Right renal pelvis (tissue), 4 donors: ENCODE measurements around the gene MBD3L1. TPM values are rescaled to one million over a fixed set of nuclear protein-coding genes. Genes with fewer than 3 reads are reported as not detected.

Experiments
- DNase-seq, 4 donors: peaks; one replicate each; pipeline ENCODE4 v3.0.0-alpha.2; 2013; ENCODE audit warnings: low read depth in 4 of 4, low spot score in 3 of 4, missing footprints in 1 of 4
- polyA plus RNA-seq, 4 donors: library from polyadenylated mRNA; unstranded; fragments of 120-200 nt; gene quantifications; one replicate each; pipeline ENCODE4 v1.2.1, GENCODE V29; 2013; ENCODE audit not compliant: insufficient read length in 4 of 4

MBD3L1 gene
- not detected for polyA plus RNA-seq

DNA sequence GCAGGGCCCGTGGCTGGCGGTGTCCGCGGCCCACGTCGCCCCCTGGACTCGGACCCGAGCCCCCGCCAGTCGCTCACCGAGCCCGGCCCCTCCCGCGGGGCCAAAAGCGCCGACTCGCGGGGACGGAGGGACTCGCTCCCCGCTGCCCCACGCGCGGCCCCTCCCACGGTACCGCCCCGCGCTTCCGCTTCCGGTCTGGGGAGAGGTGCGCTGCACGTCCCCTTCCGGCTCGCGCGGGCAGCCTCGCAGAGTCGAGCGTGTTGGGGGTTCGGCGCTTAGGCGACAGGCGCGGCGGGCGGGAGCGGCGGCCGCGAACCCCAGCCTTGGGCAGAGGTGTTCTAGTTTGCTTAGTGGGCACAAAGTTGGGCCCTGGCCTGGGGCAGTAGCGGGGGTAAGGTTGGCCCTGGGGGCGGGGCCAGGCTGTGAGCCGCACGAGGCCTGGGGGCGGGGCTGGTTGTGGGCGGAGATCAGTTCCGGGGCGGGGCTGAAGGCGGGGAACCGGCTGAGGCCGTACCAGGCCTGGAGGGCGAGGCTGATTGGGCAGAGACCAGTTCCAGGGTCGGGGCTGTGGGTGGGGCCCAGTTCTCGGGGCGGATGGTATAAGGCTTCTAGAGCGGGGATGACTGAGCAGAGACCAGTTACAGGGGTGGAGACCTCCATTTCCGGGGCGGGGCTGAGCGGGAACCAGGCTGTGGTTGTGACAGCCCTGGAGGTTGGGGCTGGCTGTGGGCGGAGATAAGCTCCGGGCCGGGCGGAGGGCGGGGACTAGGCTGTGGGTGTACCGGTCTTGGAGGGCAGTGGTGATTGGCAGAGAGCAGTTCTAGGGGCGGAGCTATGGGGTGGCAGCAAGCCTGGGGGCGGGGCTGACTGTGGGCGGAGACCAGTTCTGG, at the start of gene MBD3L1, which contains the start of gene ZNF558:
MBD3L1 (plus strand) TSS at position 246 of the 890 bp plus-strand sequence. CDS start 10,302 bp downstream, outside the sequence.
ZNF558 (minus strand) TSS at position 173 of the 890 bp plus-strand sequence. CDS start 9,645 bp downstream, outside the sequence.
- peak; percentile 89 to 93 (median 90) for DNase-seq

DNA sequence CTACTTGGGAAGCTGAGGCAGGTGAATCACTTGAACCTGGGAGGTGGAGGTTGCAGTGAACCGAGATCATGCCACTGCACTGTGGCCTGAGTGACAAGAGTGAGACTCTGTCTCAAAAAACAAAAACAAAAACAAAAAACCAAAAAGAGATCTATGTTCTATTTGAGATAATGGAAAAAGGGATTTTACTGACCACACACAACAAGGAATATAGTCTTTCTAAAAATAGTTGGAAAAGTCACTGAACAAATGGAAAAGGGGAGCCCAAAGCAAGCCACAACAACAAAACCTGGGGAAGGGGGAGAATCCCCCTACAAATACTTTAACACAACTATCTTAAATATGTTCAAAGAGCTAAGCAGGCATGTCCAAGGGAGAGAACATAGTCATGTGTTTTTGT, 37.4 kb upstream of the MBD3L1 start:
- no peak for DNase-seq

DNA sequence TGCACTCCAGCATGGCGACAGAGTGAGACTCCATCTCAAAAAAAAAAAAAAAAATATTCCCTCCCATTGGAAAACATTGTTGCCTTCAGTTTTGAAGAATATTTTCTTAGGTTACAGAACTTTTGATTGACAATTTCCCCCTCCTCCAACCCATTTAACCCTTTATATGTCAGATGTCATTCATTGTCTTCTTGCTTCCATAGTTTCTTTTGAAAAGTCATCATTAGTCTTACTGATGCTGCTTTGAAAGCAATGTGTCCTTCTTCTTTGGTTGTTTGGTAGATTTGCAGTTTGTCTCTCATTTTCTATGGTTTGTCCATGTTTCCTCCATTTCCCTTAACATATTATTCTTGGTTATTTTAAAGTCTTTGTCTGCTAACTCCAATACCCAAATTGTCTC, 25.5 kb upstream of the MBD3L1 start:
- DNase-seq = no peak

DNA sequence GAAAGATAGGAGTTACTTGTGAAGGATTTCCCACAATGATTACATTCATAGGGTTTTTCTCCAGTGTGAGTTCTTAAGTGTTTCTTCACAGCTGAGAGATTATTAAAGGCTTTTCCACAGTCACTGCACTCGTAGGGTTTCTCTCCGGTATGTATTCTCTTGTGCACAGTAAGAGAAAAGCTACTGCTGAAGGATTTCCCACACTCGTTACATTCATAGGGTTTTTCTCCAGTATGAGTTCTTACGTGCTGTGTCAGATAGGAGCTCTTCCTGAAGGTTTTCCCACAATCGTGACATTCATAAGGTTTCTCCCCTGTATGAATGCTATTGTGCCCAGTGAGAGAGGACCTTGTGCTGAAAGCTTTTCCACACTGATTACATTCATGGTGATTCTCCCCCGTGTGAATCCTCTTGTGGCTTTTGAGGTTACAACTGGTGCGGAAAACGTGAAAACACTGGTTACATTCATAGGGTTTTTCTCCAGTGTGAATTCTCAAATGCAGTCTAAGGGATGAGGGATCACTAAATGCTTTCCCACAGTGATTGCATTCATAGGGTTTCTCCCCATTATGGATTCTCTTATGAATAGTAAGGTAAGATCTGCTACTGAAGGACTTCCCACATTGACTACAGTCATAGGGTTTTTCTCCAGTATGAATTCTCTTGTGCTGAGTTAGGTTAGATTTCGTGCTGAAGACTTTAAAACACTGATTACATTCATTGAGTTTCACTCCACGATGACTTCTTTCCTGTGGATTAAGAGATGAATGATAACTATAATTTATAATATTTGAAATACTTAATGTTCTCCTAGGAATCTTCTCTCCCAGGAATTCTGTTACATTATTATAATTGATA, 20.6 kb upstream of the MBD3L1 start:
- DNase-seq = no peak

DNA sequence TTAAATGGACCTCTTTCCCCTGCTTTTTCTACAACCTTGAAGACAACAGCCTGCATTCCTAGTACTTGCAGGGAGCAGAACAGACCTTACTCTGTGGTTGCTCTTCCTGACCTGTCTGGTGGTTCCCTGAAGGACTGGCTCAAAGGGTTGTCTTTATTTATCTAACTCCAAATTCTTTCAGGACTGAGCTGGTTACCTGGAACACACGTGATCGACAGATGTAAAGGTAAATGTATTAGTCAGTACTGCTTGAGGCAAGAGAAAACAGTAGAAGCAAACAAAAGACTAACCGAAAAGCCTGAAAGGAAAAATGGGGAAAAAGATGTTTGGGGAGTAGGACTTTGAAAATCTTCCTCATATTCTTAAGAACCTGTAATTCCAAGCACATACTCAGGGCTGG, 18.0 kb upstream of the MBD3L1 start:
- DNase-seq = no peak

DNA sequence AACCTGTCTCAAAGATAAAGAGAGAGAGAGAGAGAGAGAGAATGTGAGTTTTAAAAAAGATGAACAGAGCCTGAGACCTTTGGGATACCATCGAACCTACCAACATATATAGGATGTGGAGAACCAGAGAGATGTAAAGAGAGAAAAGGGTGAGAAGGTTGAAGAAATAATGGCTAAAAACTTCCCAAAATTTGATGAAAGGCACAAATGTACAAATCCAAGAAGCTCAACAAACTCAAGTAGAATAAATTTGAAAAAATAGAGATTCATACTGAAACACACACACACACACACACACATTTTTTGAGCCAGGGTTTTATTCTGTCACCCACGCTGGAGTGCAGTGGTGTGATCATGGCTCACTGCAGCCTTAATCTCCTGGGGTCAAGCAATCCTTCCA, 16.4 kb upstream of the MBD3L1 start:
- DNase-seq = no peak

DNA sequence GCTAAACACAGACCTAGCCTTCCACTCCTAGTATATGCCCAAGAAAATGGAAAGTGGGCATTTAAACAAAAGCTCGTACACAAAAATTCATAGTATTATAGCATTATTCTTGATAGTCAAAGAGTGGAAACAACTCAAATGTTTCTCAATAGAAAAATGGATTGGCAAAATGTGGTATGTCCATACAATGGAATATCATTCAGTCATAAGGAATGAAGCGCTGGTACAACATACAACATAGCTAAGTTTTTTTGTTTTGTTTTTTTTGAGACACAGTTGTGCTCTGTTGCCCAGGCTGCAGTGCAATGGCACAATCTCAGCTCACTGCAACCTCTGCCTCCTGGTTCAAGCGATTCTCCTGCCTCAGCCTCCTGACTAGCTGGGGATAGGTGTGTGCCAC, 11.9 kb upstream of the MBD3L1 start:
- no peak for DNase-seq

DNA sequence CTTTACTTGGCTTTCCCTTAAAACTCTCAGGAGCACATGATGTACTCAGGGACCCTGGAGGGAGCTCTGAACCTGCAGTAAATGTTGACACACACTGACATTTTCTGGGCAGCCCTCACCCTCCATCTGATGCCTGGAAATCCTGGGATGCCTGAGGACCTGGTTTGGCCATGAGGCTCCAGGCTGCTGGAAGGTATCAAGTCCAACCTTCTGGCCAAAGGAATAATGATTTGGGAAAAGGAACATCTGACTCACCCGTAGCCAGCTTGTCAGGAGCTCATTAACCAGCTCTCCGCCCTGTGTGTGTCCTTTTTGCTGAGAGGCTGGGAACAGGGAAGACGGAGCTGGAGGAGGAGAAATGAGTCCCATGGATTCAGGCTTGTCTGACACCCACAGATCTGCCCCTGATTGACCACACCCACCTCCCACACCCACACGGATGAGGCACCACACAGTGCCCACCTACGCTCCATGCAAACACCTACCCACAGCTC, 10.4 kb upstream of the MBD3L1 start:
- DNase-seq = no peak

DNA sequence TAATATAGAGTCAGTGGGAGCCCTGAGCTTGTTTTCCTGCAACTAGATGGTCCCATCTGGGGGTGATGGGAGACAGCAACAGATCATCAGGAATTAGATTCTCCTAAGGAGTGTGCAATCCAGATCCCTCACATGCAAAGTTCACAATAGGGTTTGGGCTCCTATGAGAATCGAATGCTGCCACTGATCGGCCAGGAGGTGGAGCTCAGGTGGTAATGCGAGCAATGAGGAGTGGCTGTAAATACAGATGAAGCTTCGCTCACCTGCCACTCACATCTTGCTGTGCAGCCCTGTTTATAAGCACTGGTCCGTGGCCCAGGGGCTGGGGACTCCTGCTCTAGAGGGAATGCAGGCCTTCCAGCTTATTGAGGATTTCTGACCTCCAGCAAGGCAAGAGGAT, 5.8 kb upstream of the MBD3L1 start:
- no peak for DNase-seq

DNA sequence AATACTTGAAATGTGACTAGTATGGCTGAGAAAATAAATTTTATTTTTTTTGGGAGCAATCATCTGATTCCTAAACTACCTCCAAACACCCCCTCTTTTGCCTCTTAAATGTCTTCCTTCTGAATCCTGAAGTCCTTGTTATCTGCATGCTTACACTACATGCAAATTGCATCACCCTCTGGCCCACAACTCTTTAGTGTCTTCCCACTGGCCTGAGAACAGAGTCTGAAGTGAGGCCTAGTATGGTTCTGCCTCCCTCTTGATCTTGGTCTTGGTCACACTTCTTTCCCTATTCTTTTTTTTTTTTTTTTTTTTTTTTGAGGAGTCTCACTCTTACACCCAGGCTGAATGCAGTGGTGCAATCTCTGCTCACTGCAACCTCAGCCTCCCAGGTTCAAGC, 4.9 kb upstream of the MBD3L1 start:
- DNase-seq = no peak

DNA sequence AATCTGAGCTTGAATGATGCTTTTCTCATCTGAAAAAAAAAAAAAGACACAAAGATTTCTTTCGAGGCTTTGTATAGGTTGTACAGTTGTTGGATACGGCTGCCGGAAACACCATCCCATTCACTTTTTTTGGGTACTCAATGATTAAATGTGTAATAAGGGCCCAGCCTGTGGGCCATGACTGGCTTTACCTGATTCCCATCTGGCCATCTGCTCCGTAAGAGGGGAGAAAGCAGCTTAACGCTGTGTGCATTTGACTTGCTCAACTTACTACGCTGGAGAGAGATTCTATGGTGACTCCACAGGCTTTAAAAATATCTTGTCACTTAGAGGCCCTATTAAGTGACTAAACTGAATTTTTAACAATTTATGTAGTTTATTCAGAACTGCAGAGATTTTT, 804 bp upstream of the MBD3L1 start:
- DNase-seq = peak in 1 of 4 donors; percentile 5

DNA sequence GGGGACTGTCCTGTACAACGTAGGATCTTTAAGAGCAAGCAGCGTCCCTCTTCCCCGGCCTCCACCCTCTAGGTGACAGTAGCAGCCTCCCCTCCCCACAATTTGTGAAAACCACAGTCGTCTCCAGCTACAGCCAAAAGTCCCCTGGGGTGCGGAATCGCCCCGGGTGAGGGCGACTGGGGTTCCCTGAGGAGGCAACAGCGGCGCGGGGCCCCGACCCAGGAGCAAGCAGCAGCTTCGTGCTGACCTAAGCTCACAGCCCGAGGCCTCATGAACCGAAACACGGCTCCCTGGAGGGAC, 395 bp upstream of the MBD3L1 start:
- no peak for DNase-seq

DNA sequence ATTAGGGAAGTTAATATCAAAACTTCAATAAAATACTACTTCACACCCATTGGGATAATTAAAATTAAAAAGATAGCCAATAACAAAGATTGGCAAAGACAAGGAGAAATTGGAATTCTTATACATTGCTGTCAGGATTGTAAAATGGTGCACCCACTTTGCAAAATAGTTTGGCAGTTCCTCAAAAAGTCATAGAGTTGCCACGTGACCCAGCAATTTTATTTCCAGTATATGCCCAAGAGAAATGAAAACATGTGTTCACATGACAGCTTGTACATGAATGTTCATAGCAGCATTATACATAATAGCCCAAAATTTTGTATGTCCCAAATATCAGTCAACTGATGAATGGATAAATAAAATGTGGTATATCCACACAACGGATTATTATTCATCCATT, 3.3 kb downstream of the MBD3L1 start:
- DNase-seq = no peak

DNA sequence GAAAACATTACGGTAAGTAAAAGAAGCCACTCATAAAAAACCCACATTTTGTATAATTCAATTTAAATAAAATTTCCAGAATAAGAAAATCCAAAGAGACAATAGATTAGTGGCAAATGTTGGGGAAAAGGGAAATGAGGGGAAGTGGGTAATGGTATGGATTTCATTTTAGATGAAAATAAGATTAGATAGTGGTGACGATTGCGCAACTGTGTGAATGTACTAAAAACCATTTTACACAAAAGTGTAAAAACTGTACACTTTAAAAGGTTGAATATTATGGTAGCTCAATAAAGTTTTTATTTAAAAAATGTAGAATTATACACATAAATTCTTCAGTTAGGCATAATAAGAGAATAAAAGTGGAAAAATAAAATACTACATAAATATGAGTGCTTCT, 3.7 kb downstream of the MBD3L1 start:
- DNase-seq = no peak

DNA sequence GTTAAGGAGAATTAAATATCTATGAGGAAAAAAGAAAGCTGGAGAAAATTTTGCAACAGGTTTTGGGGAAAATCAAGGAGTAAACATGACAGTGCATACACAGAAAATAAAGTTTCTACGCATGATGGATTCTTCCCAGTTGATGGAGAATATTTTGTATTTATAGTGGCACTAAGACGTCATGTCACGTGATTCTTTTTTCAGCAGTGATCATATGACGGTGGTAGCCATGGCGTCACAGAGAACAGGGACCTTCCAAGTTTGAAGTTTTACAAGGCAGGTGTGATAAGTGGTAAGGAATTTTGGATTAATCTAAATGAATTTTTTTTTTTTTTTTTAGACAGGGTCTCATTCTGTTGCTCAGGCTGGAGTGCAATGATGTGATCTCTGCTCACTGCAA, 8.5 kb downstream of the MBD3L1 start:
- DNase-seq = no peak

DNA sequence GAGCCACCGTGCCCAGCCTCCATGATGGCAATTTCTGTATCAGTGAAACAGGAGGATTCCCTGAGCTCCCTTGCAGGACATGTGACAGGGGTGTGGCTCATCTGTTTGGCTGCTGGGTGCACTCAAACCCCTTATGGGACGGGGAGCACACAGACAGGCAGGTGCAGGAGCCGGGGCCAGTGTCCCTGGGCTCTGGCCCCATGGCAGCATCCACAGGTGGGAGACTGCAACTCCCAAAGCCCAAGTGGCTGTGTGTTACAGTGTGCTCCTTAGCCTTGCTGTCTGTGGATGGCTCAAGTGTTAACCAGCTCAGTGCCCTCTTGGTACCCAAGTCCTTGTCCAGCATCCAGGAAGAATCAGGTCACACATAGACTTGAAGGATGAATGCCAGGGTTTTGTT, 14.6 kb downstream of the MBD3L1 start:
- DNase-seq = no peak

DNA sequence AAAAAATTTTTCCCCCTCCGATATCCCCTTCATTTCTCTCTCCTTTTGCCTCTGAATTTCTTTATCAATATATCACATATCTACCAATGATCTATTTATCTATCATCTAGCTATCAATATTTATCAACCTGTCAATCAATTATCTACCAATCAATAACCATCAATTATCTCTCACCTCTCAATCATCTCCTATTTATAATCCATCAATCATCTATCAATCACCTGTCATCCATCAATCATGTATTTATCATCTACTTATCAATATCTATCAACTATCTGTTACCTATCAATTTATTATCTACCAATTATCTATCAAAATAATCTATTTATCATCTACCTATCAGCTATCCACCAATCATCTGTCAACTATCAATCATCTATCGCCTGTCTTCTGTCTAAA, 17.1 kb downstream of the MBD3L1 start:
- DNase-seq = no peak

DNA sequence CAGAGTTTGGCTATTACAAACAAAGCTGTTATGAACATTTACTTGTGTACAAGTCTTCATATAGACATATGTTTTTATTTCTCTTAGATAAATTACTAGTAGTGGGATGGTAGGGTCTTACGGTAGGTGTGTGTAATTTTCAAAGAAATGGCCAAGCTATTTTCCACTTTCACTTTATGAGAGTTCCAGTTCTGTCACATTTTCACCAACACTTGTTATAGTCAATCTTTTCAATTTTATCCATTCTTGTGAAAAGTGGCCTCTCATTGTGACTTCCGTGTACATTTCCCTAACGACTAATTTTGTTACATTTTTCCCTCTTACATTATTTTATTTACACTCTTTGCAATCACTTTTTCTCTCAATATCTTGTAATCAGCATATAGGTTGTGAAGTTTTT, 18.3 kb downstream of the MBD3L1 start:
- DNase-seq = no peak

DNA sequence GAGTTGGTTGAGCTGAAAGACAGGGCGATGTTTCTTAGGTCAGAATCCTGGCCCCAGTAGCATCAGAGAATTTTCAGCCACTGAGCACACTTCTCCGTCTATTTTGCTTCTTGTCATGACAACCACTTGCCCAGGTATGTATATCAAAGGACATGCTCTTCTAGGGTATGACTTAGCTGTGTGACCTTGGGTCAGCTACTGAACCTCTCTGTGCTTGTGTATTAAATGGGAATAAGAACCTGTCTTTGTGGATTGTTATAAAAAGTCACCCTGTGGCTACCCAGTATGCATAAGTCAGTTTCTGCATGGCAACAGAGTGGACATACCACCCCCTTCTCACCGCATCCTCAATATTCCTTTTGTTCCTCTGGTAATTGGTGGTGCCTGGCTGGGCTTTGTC, 26.1 kb downstream of the MBD3L1 start:
- DNase-seq = no peak

DNA sequence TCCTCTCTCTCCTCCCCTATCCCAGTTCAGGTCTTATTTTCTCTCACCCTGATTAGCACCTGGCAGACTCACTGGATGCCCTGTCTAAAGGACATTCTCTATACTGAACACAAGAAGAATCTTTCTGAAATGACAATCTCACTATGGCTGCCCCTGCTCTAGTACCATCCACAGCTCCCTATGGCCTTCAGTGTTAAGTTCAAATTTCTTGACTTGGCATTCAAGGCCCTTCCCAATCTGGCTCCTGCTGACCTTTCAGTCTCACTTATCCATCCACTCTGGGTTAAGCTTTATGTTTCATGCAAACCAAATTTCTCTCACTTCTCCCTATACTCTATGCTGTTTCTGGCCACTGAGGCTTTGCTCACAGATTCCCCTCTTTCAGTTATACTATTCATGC, 34.2 kb downstream of the MBD3L1 start:
- no peak for DNase-seq

DNA sequence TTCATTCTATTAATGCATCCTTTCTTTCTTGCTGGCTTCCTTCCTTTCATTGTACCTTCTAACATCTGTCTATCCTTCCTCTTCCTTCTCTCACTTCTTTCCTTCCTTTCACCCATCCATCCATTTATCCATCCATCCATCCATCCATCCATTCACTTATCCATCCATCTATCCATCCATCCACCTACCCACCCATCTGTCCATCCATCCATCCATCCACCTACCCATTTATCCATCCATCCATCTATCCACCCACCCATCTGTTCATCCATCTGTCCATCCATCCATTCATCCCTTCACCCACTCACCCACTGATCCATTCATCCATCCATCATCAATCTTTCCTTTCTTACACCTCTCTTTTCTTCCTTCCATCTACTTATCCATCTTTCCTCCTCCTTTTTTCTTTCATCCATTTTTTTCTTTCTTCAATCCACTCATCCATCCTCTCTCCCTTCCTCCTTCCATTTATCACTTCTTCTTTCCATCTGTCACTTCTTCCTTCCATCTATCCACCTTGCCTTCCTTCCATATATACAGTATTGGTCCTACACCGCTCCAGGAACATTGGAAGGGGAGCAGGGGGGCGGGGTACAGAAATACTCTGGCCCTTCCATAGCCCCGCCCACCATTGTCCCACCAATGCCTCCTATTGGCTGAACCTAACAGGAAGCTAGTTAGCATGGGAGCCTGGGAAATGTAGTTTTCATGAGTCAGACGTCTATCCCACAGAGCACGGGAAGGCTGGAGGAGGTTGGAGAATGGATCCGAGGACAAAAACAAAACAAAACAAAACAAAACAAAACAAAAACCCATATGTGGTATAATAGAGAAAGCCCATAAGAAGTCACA, 45.9 kb downstream of the MBD3L1 start:
- DNase-seq = no peak
